WERI-Rb-1 (cell line): ENCODE measurements around the gene ZBTB20.

Source experiments
- DNase-seq: peaks from one replicate; pipeline ENCODE4 v3.0.0-alpha.2; 2020
- H3K27ac ChIP-seq: fragments of 250-450 bp; sonication (Bioruptor Pico); 2 replicates; pipeline ENCODE4 v1.5.1; 2020; ENCODE audit warnings: mild to moderate bottlenecking, moderate library complexity
- H3K27me3 ChIP-seq: fragments of 250-450 bp; sonication (Bioruptor Pico); 2 replicates; pipeline ENCODE4 v1.5.1; 2021; ENCODE audit warnings: mild to moderate bottlenecking, low read depth, moderate library complexity; ENCODE audit not compliant: insufficient read depth, severe bottlenecking
- H3K36me3 ChIP-seq: fragments of 250-450 bp; sonication (Bioruptor Pico); 2 replicates; pipeline ENCODE4 v1.5.1; 2020; ENCODE audit warnings: mild to moderate bottlenecking, moderate library complexity
- H3K4me3 ChIP-seq: 2 replicates; pipeline ENCODE4 v1.5.1; 2011; ENCODE audit warnings: low read depth, mild to moderate bottlenecking, control low read depth, low read length
- H3K9me3 ChIP-seq: fragments of 250-450 bp; sonication (Bioruptor Pico); 2 replicates; pipeline ENCODE4 v1.5.1; 2021; ENCODE audit warnings: mild to moderate bottlenecking, moderate library complexity; ENCODE audit not compliant: severe bottlenecking
- TF ChIP-seq, protein P1 (sequence below): IDR thresholded peaks from 2 replicates; pipeline ENCODE4 v1.5.1; 2011; ENCODE audit warnings: low read depth, mild to moderate bottlenecking, control low read depth, inconsistent platforms, low read length

Gene ZBTB20

DNA sequence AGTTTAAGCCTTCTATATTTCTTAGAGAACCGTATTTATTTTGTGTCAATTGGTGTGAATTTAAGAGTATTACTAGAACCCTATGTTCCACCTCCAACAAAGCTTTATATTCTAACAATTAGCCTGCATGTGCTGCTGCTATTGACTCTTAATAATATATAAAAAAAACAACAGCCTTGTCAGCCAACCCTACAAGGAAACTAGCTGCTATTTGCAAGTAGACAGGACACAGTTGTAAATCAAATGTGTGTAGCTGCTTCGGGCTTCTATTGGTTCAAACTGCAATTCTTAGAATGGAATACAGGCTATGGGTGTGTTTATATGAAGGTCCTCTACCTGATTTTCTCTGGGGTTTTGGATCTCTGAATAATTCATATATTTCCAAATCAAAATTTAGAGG, 60.7 kb downstream of the ZBTB20 start:
- no peak overlapping the region for H3K4me3 ChIP-seq
- no peaks in the 10 kb centered on the region for H3K27me3 ChIP-seq
- no peaks in the 10 kb centered on the region for H3K36me3 ChIP-seq
- TF ChIP-seq, protein P1, sequence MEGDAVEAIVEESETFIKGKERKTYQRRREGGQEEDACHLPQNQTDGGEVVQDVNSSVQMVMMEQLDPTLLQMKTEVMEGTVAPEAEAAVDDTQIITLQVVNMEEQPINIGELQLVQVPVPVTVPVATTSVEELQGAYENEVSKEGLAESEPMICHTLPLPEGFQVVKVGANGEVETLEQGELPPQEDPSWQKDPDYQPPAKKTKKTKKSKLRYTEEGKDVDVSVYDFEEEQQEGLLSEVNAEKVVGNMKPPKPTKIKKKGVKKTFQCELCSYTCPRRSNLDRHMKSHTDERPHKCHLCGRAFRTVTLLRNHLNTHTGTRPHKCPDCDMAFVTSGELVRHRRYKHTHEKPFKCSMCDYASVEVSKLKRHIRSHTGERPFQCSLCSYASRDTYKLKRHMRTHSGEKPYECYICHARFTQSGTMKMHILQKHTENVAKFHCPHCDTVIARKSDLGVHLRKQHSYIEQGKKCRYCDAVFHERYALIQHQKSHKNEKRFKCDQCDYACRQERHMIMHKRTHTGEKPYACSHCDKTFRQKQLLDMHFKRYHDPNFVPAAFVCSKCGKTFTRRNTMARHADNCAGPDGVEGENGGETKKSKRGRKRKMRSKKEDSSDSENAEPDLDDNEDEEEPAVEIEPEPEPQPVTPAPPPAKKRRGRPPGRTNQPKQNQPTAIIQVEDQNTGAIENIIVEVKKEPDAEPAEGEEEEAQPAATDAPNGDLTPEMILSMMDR, result no peak
- no peak overlapping the region for H3K27ac ChIP-seq
- DNase-seq, result no peak
- H3K9me3 ChIP-seq, result no peaks in the 10 kb centered on the region

GRCh38 chr3:115085197-115085865, 61.8 kb downstream of the ZBTB20 start:
- Histone ChIP-seq H3K9me3 (no peaks in the 10 kb centered on the region), H3K36me3 (no peaks in the 10 kb centered on the region), H3K27ac (no peak overlapping the region), H3K4me3 (no peak overlapping the region), H3K27me3 (no peaks in the 10 kb centered on the region)
- no peak for DNase-seq
- TF ChIP-seq, protein P1, result no peak

DNA sequence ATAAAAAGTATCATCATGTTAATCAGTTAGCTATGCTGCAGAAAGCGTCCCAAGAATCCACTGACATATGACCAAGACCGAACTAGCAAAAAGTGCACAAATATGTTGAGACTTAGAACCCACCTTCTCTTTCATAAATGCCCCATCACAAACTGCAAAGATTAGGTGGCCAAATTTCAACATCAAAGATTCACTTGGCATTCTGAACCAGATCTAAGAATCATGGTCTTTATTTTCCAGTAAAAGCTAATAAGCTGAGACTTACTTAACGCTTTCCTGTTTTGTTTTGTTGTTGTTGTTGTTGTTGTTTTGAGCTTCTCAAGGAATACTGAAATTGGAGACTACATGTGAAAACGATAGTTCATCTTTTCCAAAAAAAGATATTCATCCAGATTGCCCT, 62.4 kb downstream of the ZBTB20 start:
- Histone ChIP-seq H3K27ac (no peak overlapping the region), H3K4me3 (no peak overlapping the region), H3K9me3 (no peaks in the 10 kb centered on the region), H3K36me3 (no peaks in the 10 kb centered on the region), H3K27me3 (no peaks in the 10 kb centered on the region)
- TF ChIP-seq, protein P1, result no peak
- DNase-seq, result no peak

DNA sequence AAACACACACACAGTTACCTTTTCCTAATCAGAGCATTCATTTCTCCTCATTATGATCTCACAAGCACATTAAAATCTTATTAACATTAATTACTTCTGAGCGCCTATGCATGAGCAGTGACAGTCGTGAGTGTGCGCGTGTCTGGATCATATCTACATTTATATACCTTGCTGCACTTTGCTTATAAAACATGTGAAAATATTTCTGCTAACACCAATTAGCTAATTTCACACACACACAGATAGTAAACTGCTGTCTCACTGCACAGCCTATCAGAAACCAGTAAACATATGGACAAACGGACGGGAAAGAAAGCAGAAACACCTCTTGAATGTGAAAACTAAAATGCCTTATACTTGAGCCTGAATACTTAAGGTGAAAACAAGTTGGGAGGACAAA, 64.8 kb downstream of the ZBTB20 start:
- no peaks in the 10 kb centered on the region for H3K9me3 ChIP-seq
- H3K27ac ChIP-seq, result no peak overlapping the region
- H3K27me3 ChIP-seq, result no peaks in the 10 kb centered on the region
- DNase-seq, result no peak
- TF ChIP-seq, protein P1, result no peak
- H3K4me3 ChIP-seq, result no peak overlapping the region
- no peaks in the 10 kb centered on the region for H3K36me3 ChIP-seq

- Histone ChIP-seq H3K27me3 (no peaks in the 10 kb centered on the region), H3K36me3 (no peaks in the 10 kb centered on the region), H3K27ac (no peak overlapping the region), H3K9me3 (no peaks in the 10 kb centered on the region), H3K4me3 (no peak overlapping the region)
- DNase-seq, result no peak
- TF ChIP-seq, protein P1, result no peak
Observed at GRCh38 chr3:115081444-115081843, 65.6 kb downstream of the ZBTB20 start.

DNA sequence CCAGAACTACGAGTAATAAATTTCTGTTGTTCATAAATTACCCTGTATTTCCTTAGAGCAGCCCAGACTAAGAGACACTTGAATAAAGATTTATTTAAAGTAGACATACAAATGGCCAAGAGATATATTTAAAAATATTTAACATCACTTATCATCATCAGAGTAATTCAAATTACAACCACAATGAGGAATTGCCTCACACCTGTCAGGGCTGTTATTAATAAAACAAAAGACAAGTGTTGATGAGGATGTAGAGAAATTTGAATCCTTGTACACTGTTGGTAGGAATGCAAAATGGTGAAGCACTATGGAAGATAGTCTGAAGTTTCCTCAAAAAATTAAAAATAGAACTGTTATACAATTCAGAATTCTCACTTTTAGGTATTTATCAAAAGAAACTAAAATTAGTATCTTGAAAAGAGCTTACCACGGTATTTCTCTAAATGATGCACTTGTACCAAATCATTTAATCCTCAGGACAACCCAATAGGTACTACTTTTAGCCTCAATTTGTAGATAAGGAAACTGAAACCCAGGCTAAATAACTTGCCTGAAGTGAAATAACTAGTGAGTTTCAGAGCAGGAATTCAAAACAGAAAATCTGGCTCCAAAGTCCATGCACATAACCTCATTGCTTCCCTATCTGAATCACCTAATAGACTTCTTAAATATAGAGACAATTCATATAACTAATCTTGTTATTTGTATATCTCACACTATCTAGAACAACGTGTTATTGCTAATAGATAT, 69.4 kb downstream of the ZBTB20 start:
- Histone ChIP-seq H3K36me3 (no peaks in the 10 kb centered on the region), H3K9me3 (no peaks in the 10 kb centered on the region), H3K27ac (no peak overlapping the region), H3K4me3 (no peak overlapping the region), H3K27me3 (no peaks in the 10 kb centered on the region)
- TF ChIP-seq, protein P1, result no peak
- DNase-seq, result no peak
